Midbrain (tissue), 1 donor: ENCODE measurements around the gene CETN3.
"Not testable (repeated sequence)": the region's sequence is repeated elsewhere in the genome, so short reads cannot be mapped to it uniquely, and the experiment has no call there.

Experiments
- DNase-seq: peaks from one replicate; lab custom pipeline; 2025; lab: John Stamatoyannopoulos, UW

Gene CETN3

GRCh38 chr5:90383903-90384302 lies 25.7 kb downstream of the CETN3 start:
- no peak for DNase-seq

GRCh38 chr5:90381213-90381929 lies 28.2 kb downstream of the CETN3 start:
- no peak for DNase-seq

GRCh38 chr5:90379652-90380051 lies 29.9 kb downstream of the CETN3 start:
- no peak for DNase-seq

GRCh38 chr5:90378752-90379151 lies 30.8 kb downstream of the CETN3 start:
- no peak for DNase-seq

GRCh38 chr5:90371269-90371668 lies 38.3 kb downstream of the CETN3 start:
- not testable (repeated sequence) for DNase-seq

GRCh38 chr5:90368454-90369246 lies 40.9 kb downstream of the CETN3 start:
- DNase-seq = no peak

- DNase-seq = no peak
Observed at GRCh38 chr5:90367879-90368278, 41.7 kb downstream of the CETN3 start.

- no peak for DNase-seq
Observed at GRCh38 chr5:90366948-90367347, 42.6 kb downstream of the CETN3 start.

GRCh38 chr5:90365328-90365727 lies 44.2 kb downstream of the CETN3 start:
- DNase-seq = no peak

- no peak for DNase-seq
Observed at GRCh38 chr5:90359073-90359920, 50.3 kb downstream of the CETN3 start.

- DNase-seq = no peak
Observed at GRCh38 chr5:90356622-90357021, 52.9 kb downstream of the CETN3 start.

- no peak for DNase-seq
Observed at GRCh38 chr5:90356176-90356575, 53.4 kb downstream of the CETN3 start.

GRCh38 chr5:90355635-90356034 lies 53.9 kb downstream of the CETN3 start:
- DNase-seq = no peak

- no peak for DNase-seq
Observed at GRCh38 chr5:90353254-90353653, 56.3 kb downstream of the CETN3 start.

GRCh38 chr5:90351101-90351500 lies 58.5 kb downstream of the CETN3 start:
- no peak for DNase-seq

GRCh38 chr5:90347462-90347861 lies 62.1 kb downstream of the CETN3 start:
- no peak for DNase-seq

GRCh38 chr5:90345684-90346083 lies 63.9 kb downstream of the CETN3 start:
- DNase-seq = no peak

GRCh38 chr5:90344689-90345088 lies 64.9 kb downstream of the CETN3 start:
- no peak for DNase-seq

- DNase-seq = not testable (repeated sequence)
Observed at GRCh38 chr5:90343731-90344130, 65.8 kb downstream of the CETN3 start.

- no peak for DNase-seq
Observed at GRCh38 chr5:90342576-90342975, 67.0 kb downstream of the CETN3 start.
